ENCODE measurements around the gene RAMACL. TPM values are rescaled to one million over a fixed set of nuclear protein-coding genes. Genes with fewer than 3 reads are reported as not detected.

Gene RAMACL
- total RNA-seq, 1 experiment from 2014 or later: 2.2 TPM

- peak overlapping the region; percentile 69 for H3K4me3 Mint-ChIP-seq (ENCODE audit: low read depth, unreplicated experiment)
Measured at GRCh38 chr6:166542580-166542912, 43.9 kb downstream of the RAMACL start.

GRCh38 chr6:166541876-166542579 lies 44.5 kb downstream of the RAMACL start:
- intact Hi-C loops (cut with micrococcal nuclease; ENCODE audit: unreplicated experiment): loop anchor here (1.0 to 5.0 kb wide), 2 partner anchors 85 to 136 kb away; partner anchors contain the start of gene RPS6KA2
- no TSS peak for BruUV-seq (replicated peaks)
- Mint-ChIP-seq H3K27me3 (ENCODE audit: unreplicated experiment) (no peaks in the 10 kb centered on the region), H3K4me3 (ENCODE audit: low read depth, unreplicated experiment) (peak overlapping the region; percentile 69), H3K4me1 (ENCODE audit: low read depth, unreplicated experiment) (peaks cover 30% of the 10 kb centered on the region), H3K27ac (ENCODE audit: unreplicated experiment) (peak overlapping the region; percentile 31), H3K36me3 (ENCODE audit: insufficient read depth, unreplicated experiment) (peaks cover 22% of the 10 kb centered on the region), H3K9me3 (ENCODE audit: low read depth, unreplicated experiment) (no peaks in the 10 kb centered on the region)
- no peak for TF ChIP-seq CTCF (IDR thresholded peaks at IDR 0.05; ENCODE audit: unreplicated experiment)
- CTCF ChIA-PET: interaction anchor here (1.1 to 1.5 kb wide), 3 partner anchors 15 to 195 kb away, joined by 3 to 5 read pairs (median 4); partner anchors contain the start of gene RPS6KA2
- DNase-seq: peak; percentile 15

More at GRCh38 chr6:166542580-166542912, 43.9 kb downstream of the RAMACL start:
- no peaks in the 10 kb centered on the region for H3K27me3 Mint-ChIP-seq (ENCODE audit: unreplicated experiment)
- BruUV-seq (replicated peaks): no TSS peak
- peak; percentile 54 for DNase-seq
- TF ChIP-seq CTCF (IDR thresholded peaks at IDR 0.05; ENCODE audit: unreplicated experiment): no peak
- peaks cover 17% of the 10 kb centered on the region for H3K36me3 Mint-ChIP-seq (ENCODE audit: insufficient read depth, unreplicated experiment)
- peak overlapping the region; percentile 31 for H3K27ac Mint-ChIP-seq (ENCODE audit: unreplicated experiment)
- no peaks in the 10 kb centered on the region for H3K9me3 Mint-ChIP-seq (ENCODE audit: low read depth, unreplicated experiment)
- peaks cover 30% of the 10 kb centered on the region for H3K4me1 Mint-ChIP-seq (ENCODE audit: low read depth, unreplicated experiment)
- intact Hi-C loops (cut with micrococcal nuclease; ENCODE audit: unreplicated experiment): loop anchor here (5.0 kb wide), 1 partner anchor 85 kb away; the partner anchor contains the start of gene RPS6KA2
- CTCF ChIA-PET: interaction anchor here (1.1 to 1.5 kb wide), 3 partner anchors 14 to 195 kb away, joined by 3 to 5 read pairs (median 4); partner anchors contain the start of gene RPS6KA2

GRCh38 chr6:166541366-166541765 lies 45.1 kb downstream of the RAMACL start:
- Mint-ChIP-seq H3K27ac (ENCODE audit: unreplicated experiment) (peak overlapping the region; percentile 31), H3K9me3 (ENCODE audit: low read depth, unreplicated experiment) (no peaks in the 10 kb centered on the region), H3K4me3 (ENCODE audit: low read depth, unreplicated experiment) (peak overlapping the region; percentile 69), H3K36me3 (ENCODE audit: insufficient read depth, unreplicated experiment) (peaks cover 24% of the 10 kb centered on the region), H3K4me1 (ENCODE audit: low read depth, unreplicated experiment) (peaks cover 30% of the 10 kb centered on the region), H3K27me3 (ENCODE audit: unreplicated experiment) (no peaks in the 10 kb centered on the region)
- CTCF ChIA-PET: interaction anchor here (0.7 to 1.5 kb wide), 2 partner anchors 85 to 415 kb away, joined by 4 read pairs; partner anchors contain the start of genes RNASET2 and RPS6KA2
- TF ChIP-seq CTCF (IDR thresholded peaks at IDR 0.05; ENCODE audit: unreplicated experiment): no peak
- DNase-seq: peak; percentile 12
- intact Hi-C loops (cut with micrococcal nuclease; ENCODE audit: unreplicated experiment): loop anchor here (1.0 to 5.0 kb wide), 2 partner anchors 86 to 137 kb away; partner anchors contain the start of gene RPS6KA2
- BruUV-seq (replicated peaks): no TSS peak

- BruUV-seq (replicated peaks): no TSS peak
- DNase-seq: peak; percentile 43
- CTCF ChIA-PET: interaction anchor here (0.7 kb wide), 1 partner anchor 416 kb away, joined by 4 read pairs; the partner anchor contains the start of gene RNASET2
- peak overlapping the region; percentile 69 for H3K4me3 Mint-ChIP-seq (ENCODE audit: low read depth, unreplicated experiment)
- H3K36me3 Mint-ChIP-seq (ENCODE audit: insufficient read depth, unreplicated experiment): peaks cover 24% of the 10 kb centered on the region
- H3K27ac Mint-ChIP-seq (ENCODE audit: unreplicated experiment): peak overlapping the region; percentile 31
- H3K27me3 Mint-ChIP-seq (ENCODE audit: unreplicated experiment): no peaks in the 10 kb centered on the region
- peaks cover 30% of the 10 kb centered on the region for H3K4me1 Mint-ChIP-seq (ENCODE audit: low read depth, unreplicated experiment)
- intact Hi-C loops (cut with micrococcal nuclease; ENCODE audit: unreplicated experiment): loop anchor here (1.0 to 5.0 kb wide), 2 partner anchors 87 to 138 kb away; partner anchors contain the start of gene RPS6KA2
- no peak for TF ChIP-seq CTCF (IDR thresholded peaks at IDR 0.05; ENCODE audit: unreplicated experiment)
- no peaks in the 10 kb centered on the region for H3K9me3 Mint-ChIP-seq (ENCODE audit: low read depth, unreplicated experiment)
Measured at GRCh38 chr6:166540631-166541331, 45.7 kb downstream of the RAMACL start.

Measured in Calu3 (cell line).